ENCODE results near the gene USP27X.
A peak's percentile ranks its signal among the peaks of the same experiment; 100 is the strongest.

Gene USP27X

GRCh38 chrX:49892542-49892941, 13.3 kb downstream of the USP27X start:
- DNase-seq = no peak

GRCh38 chrX:49896951-49897350, 17.7 kb downstream of the USP27X start:
- DNase-seq = no peak

- DNase-seq = no peak
These were observed 21.8 kb downstream of the USP27X start for GRCh38 chrX:49901048-49901447.

GRCh38 chrX:49910344-49910743, 31.1 kb downstream of the USP27X start:
- no peak for DNase-seq

GRCh38 chrX:49912086-49912485, 32.8 kb downstream of the USP27X start:
- DNase-seq = no peak

GRCh38 chrX:49912861-49913260, 33.6 kb downstream of the USP27X start:
- DNase-seq = no peak

- no peak for DNase-seq
These were observed 36.3 kb downstream of the USP27X start for GRCh38 chrX:49915361-49916222.

- DNase-seq = no peak
These were observed 40.3 kb downstream of the USP27X start for GRCh38 chrX:49919617-49920016.

- no peak for DNase-seq
These were observed 41.8 kb downstream of the USP27X start for GRCh38 chrX:49921109-49921508.

- DNase-seq = peak; percentile 84
These were observed 43.3 kb downstream of the USP27X start, which contains the start of gene CLCN5 for GRCh38 chrX:49922291-49923241. TSS of gene CLCN5 (plus strand) at chrX:49922596. CDS start at chrX:49925299, 2,703 bp downstream.

GRCh38 chrX:49925176-49925575, 45.9 kb downstream of the USP27X start:
- no peak for DNase-seq

GRCh38 chrX:49930039-49930438, 50.8 kb downstream of the USP27X start:
- DNase-seq = no peak
